H1 (cell line): Measurements from ENCODE around the gene PCDHGA1. TPM values are rescaled to one million over a fixed set of nuclear protein-coding genes. Genes with fewer than 3 reads are reported as not detected.

Experiments used
- CTCF ChIA-PET: fragments of 300-600 bp; sonication (Branson Sonifier 250); formaldehyde crosslinking; loops from one replicate; lab custom pipeline; 2021; ENCODE audit not compliant: partially characterized antibody; lab: Charles Lee
- POLR2A ChIA-PET: fragments of 300-600 bp; sonication (Branson Sonifier 250); formaldehyde crosslinking; loops from one replicate; lab custom pipeline; 2021; ENCODE audit warnings: inconsistent platforms; ENCODE audit not compliant: partially characterized antibody; lab: Charles Lee
- DNase-seq, 2 experiments: peaks; one replicate each; pipeline versions ENCODE4 v3.0.0 to v3.0.0-alpha.2; 2010 to 2022; ENCODE audit warnings: low spot score in 2 of 2, low read depth in 1 of 2, mixed read lengths in 1 of 2
- FAIRE-seq: peaks from 2 replicates; lab custom pipeline; 2011; peaks lifted over from hg19 to GRCh38; lab: Jason Lieb, UNC
- H2AFZ ChIP-seq: 2 replicates; pipeline ENCODE4 v1.8.1; 2012; ENCODE audit warnings: low read length, inconsistent platforms
- H2AK5ac ChIP-seq: 2 replicates; pipeline ENCODE4 v1.6.1; 2013; ENCODE audit warnings: low read depth, low read length
- H2BK120ac ChIP-seq: replicated peaks from 2 replicates; pipeline ENCODE3; 2013; ENCODE audit warnings: low read depth, low read length, inconsistent platforms
- H2BK12ac ChIP-seq: 2 replicates; pipeline ENCODE4 v1.6.1; 2013; ENCODE audit warnings: low read depth, low read length
- H2BK15ac ChIP-seq: 2 replicates; pipeline ENCODE4 v1.6.1; 2013; ENCODE audit warnings: low read length
- H2BK20ac ChIP-seq: 2 replicates; pipeline ENCODE4 v1.6.1; 2013; ENCODE audit warnings: low read length
- H2BK5ac ChIP-seq: 2 replicates; pipeline ENCODE4 v1.6.1; 2013; ENCODE audit warnings: low read depth, low read length
- H3K14ac ChIP-seq: 2 replicates; pipeline ENCODE4 v1.6.1; 2013; ENCODE audit warnings: inconsistent platforms; ENCODE audit not compliant: insufficient read length
- H3K18ac ChIP-seq: 2 replicates; pipeline ENCODE4 v1.6.1; 2013; ENCODE audit warnings: low read length; ENCODE audit errors: extremely low read depth
- H3K23ac ChIP-seq: 2 replicates; pipeline ENCODE4 v1.6.1; 2013; ENCODE audit warnings: inconsistent platforms; ENCODE audit not compliant: insufficient read length
- H3K23me2 ChIP-seq: 2 replicates; pipeline ENCODE4 v1.6.1; 2013; ENCODE audit warnings: low read depth, low read length
- H3K27ac ChIP-seq: 2 replicates; pipeline ENCODE4 v1.6.1; 2011; ENCODE audit warnings: low read depth, low read length, inconsistent platforms
- H3K27me3 ChIP-seq, 4 experiments: replicated peaks in 1 of 4; 1 replicate in 1 of 4; 2 replicates in 3 of 4; pipeline versions ENCODE4 v1.6.1 to v1.8.1; 2011 to 2013; ENCODE audit warnings: low read length in 3 of 4, mild to moderate bottlenecking in 3 of 4, inconsistent platforms in 2 of 4, mixed read lengths in 2 of 4, moderate library complexity in 1 of 4; ENCODE audit not compliant: control insufficient read depth in 3 of 4, insufficient read depth in 3 of 4; ENCODE audit errors: extremely low read depth in 1 of 4
- H3K36me3 ChIP-seq, 4 experiments: 2 replicates each; pipeline versions ENCODE4 v1.6.1 to v1.8.1; 2011 to 2013; ENCODE audit warnings: mild to moderate bottlenecking in 4 of 4, low read length in 3 of 4, moderate library complexity in 2 of 4, control low read depth in 1 of 4, inconsistent platforms in 1 of 4; ENCODE audit not compliant: insufficient read depth in 4 of 4, control insufficient read depth in 2 of 4
- H3K4ac ChIP-seq: replicated peaks from 2 replicates; pipeline ENCODE3; 2013; ENCODE audit warnings: low read length, low read depth, mixed read lengths, inconsistent platforms; ENCODE audit not compliant: insufficient read length
- H3K4me1 ChIP-seq, 4 experiments: replicated peaks in 1 of 4; 1 replicate in 1 of 4; 2 replicates in 3 of 4; pipeline versions ENCODE4 v1.6.1 to v1.8.1; 2011 to 2013; ENCODE audit warnings: low read length in 3 of 4, inconsistent platforms in 2 of 4, mixed read lengths in 1 of 4; ENCODE audit not compliant: insufficient read depth in 4 of 4, control insufficient read depth in 3 of 4
- H3K4me2 ChIP-seq, 2 experiments: 2 replicates each; pipeline versions ENCODE4 v1.6.1 to v1.8.1; 2011 to 2013; ENCODE audit warnings: low read depth in 2 of 2, low read length in 2 of 2, control low read depth in 1 of 2, inconsistent platforms in 1 of 2, mild to moderate bottlenecking in 1 of 2; ENCODE audit not compliant: insufficient read depth in 1 of 2
- H3K4me3 ChIP-seq, 4 experiments: fragments of 200-600, 300-600 bp in 1 of 4; sonication (generic), shearing (Covaris generic), sonication (Bioruptor Twin) in 1 of 4; 2 replicates each; pipeline versions ENCODE4 v1.5.1 to v1.8.1; 2011 to 2016; ENCODE audit warnings: low read length in 4 of 4, low read depth in 3 of 4, control low read depth in 2 of 4, inconsistent platforms in 2 of 4, mild to moderate bottlenecking in 2 of 4, mixed read lengths in 1 of 4, moderate library complexity in 1 of 4; ENCODE audit not compliant: insufficient read depth in 2 of 4; ENCODE audit errors: extremely low read depth in 1 of 4
- H3K56ac ChIP-seq: replicated peaks from 2 replicates; pipeline ENCODE3; 2013; ENCODE audit warnings: low read depth, mild to moderate bottlenecking, mixed read lengths, low read length, inconsistent platforms; ENCODE audit not compliant: insufficient read length
- H3K79me1 ChIP-seq: 2 replicates; pipeline ENCODE4 v1.6.1; 2013; ENCODE audit warnings: low read depth, low read length, control low read depth
- H3K79me2 ChIP-seq, 2 experiments: 2 replicates each; pipeline versions ENCODE4 v1.6.1 to v1.8.1; 2012 to 2013; ENCODE audit warnings: low read length in 2 of 2, mild to moderate bottlenecking in 2 of 2, inconsistent platforms in 1 of 2; ENCODE audit not compliant: insufficient read depth in 2 of 2, control insufficient read depth in 1 of 2
- H3K9ac ChIP-seq, 4 experiments: replicated peaks in 1 of 4; 1 replicate in 1 of 4; 2 replicates in 3 of 4; pipeline versions ENCODE4 v1.6.1 to v1.8.1; 2011 to 2013; ENCODE audit warnings: low read depth in 3 of 4, low read length in 3 of 4, control low read depth in 2 of 4, mild to moderate bottlenecking in 2 of 4, moderate library complexity in 2 of 4, inconsistent platforms in 1 of 4; ENCODE audit errors: extremely low read depth in 1 of 4
- H3K9me3 ChIP-seq, 2 experiments: 2 replicates each; pipeline versions ENCODE4 v1.6.1 to v1.8.1; 2012 to 2013; ENCODE audit warnings: mild to moderate bottlenecking in 2 of 2, moderate library complexity in 2 of 2, control low read depth in 1 of 2, inconsistent platforms in 1 of 2, low read depth in 1 of 2, low read length in 1 of 2, mixed read lengths in 1 of 2; ENCODE audit not compliant: insufficient read depth in 2 of 2
- H4K20me1 ChIP-seq, 2 experiments: replicated peaks in 1 of 2; 2 replicates each; pipeline versions ENCODE3 to v1.8.1; 2011 to 2013; ENCODE audit warnings: inconsistent platforms in 2 of 2, low read length in 2 of 2, mild to moderate bottlenecking in 1 of 2; ENCODE audit not compliant: insufficient read depth in 2 of 2, control insufficient read depth in 1 of 2
- H4K5ac ChIP-seq: 2 replicates; pipeline ENCODE4 v1.6.1; 2013; ENCODE audit warnings: low read length, low read depth, mixed read lengths, inconsistent platforms; ENCODE audit not compliant: insufficient read length
- H4K8ac ChIP-seq: 2 replicates; pipeline ENCODE4 v1.8.0; 2013; ENCODE audit warnings: mild to moderate bottlenecking, moderate library complexity, low read length, inconsistent platforms; ENCODE audit not compliant: insufficient read depth; ENCODE audit errors: extremely low read depth
- H4K91ac ChIP-seq: replicated peaks from 2 replicates; pipeline ENCODE3; 2013; ENCODE audit warnings: low read length, mixed read lengths, inconsistent platforms; ENCODE audit not compliant: insufficient read length
- TEAD4 ChIP-seq: IDR thresholded peaks from 2 replicates; pipeline ENCODE4 v1.6.1; 2012; ENCODE audit warnings: low read depth, low read length, inconsistent platforms, mixed read lengths
- WGBS, 2 experiments: shearing (Covaris generic) in 1 of 2; methylation state at CpG; one replicate each; pipeline versions ENCODE4 v1.1.6 to v1.1.7; 2013 to 2015; ENCODE audit warnings: low lambda C conversion rate in 2 of 2, mixed read lengths in 2 of 2, inconsistent platforms in 1 of 2, low coverage in 1 of 2, missing lambda C conversion rate in 1 of 2; ENCODE audit not compliant: insufficient replicate concordance in 2 of 2, insufficient coverage in 1 of 2, insufficient read length in 1 of 2; ENCODE audit errors: extremely low coverage in 1 of 2, missing lambda C conversion rate in 1 of 2; 5-methylcytosine and 5-hydroxymethylcytosine counted together
- polyA plus RNA-seq, 7 experiments: library from polyadenylated mRNA; depleted of rRNA in 3 of 7; stranded (reverse) in 5 of 7; unstranded in 2 of 7; fragments of >200 nt in 5 of 7; fragments of 200-250 nt in 2 of 7; gene quantifications; 1 replicate in 5 of 7; 2 replicates in 1 of 7; 4 replicates in 1 of 7; pipeline versions ENCODE4 v1.2.1 to v1.2.3, GENCODE V29; 2011 to 2013; ENCODE audit warnings: missing spikeins in 2 of 7, mixed read lengths in 2 of 7
- total RNA-seq: library from RNA; stranded (reverse); fragmentation: NEBNext Ultra II Directional; extraction: Animal tissue kit (Norgen Biotek cat#: 25700); gene quantifications from 2 replicates; pipeline ENCODE4 v1.2.1, GENCODE V29; 2021

Gene PCDHGA1
- total and polyA plus RNA-seq, 2 of the 8 experiments (the other 6 are each of a cell fraction or from before 2014, with no cell fraction given), result 0.57 to 0.89 TPM

- no peak overlapping the region for H2AFZ ChIP-seq
- FAIRE-seq (no peak), DNase-seq (no peak)
- POLR2A ChIA-PET, result interaction anchor here (1.0 to 5.1 kb wide), 4 partner anchors 23 to 95 kb away, joined by 3 to 33 read pairs (median 8); partner anchors contain the start of gene PCDHGA11
- whole genome bisulfite sequencing, 2 experiments, result 86% methylated on average over 4 of the region's 4 CpGs; no CpG with 5 or more reads in 1 of the 2 experiments
- no peak overlapping the region for H2BK120ac ChIP-seq
- H3K36me3 ChIP-seq, result peaks cover 4 to 20% (median 17%) of the 10 kb centered on the region in 4 experiments; a peak in 7 of 8 replicates
- no peak overlapping the region; a peak in 1 of 7 replicates for H3K9ac ChIP-seq
- no peak overlapping the region; the same call in 1 of the 2 replicates for H2BK15ac ChIP-seq
- H3K9me3 ChIP-seq, result no peaks in the 10 kb centered on the region
- H3K79me2 ChIP-seq, result no peaks in the 10 kb centered on the region
- H4K91ac ChIP-seq, result peak overlapping the region; percentile 44
- H3K27ac ChIP-seq, result no peak overlapping the region
- no peaks in the 10 kb centered on the region for H3K79me1 ChIP-seq
- H2BK12ac ChIP-seq, result 0 out of 2 replicates have a peak overlapping the region, but pooled peaks have one; percentile 33
- no peak overlapping the region for H3K23ac ChIP-seq
- H2BK5ac ChIP-seq, result peak overlapping the region; percentile 49; the same call in 1 of the 2 replicates
- peaks cover 15% of the 10 kb centered on the region for H3K23me2 ChIP-seq
- H4K8ac ChIP-seq, result no peak overlapping the region
- H2BK20ac ChIP-seq, result no peak overlapping the region
- H4K5ac ChIP-seq, result no peak overlapping the region
- peaks cover 3 to 23% (median 9%) of the 10 kb centered on the region in 4 experiments for H3K4me1 ChIP-seq
- no peak overlapping the region for H3K4me2 ChIP-seq
- H2AK5ac ChIP-seq, result no peak overlapping the region
- peak overlapping the region; percentile 8 for H3K4ac ChIP-seq
- H3K18ac ChIP-seq, result peak overlapping the region; percentile 5; the same call in 1 of the 2 replicates
- no peak overlapping the region for H3K14ac ChIP-seq
- TF ChIP-seq TEAD4, result no peak
- TF ChIP-seq, all 59 proteins: peak for 0
- Histone ChIP-seq H3K27me3 (no peaks in the 10 kb centered on the region), H4K20me1 (no peaks in the 10 kb centered on the region), H3K56ac (no peak overlapping the region), H3K4me3 (no peak overlapping the region)
- CTCF ChIA-PET, result interaction anchor here (0.6 to 50.9 kb wide), 24 partner anchors 7 to 334 kb away, joined by 3 to 1236 read pairs (median 9); partner anchors contain the start of genes PCDHB10, PCDHB11, PCDHB14 and PCDHB15
Observed at GRCh38 chr5:141515946-141516671, 185.8 kb downstream of the PCDHGA1 start.
